Measurements from ENCODE around the gene UROS. TPM values are rescaled to one million over a fixed set of nuclear protein-coding genes. Genes with fewer than 3 reads are reported as not detected.

UROS gene
- total and polyA plus RNA-seq, 4 donors: 24.9 to 157 (median 37.9) TPM

GRCh38 chr10:125868372-125868975, 45.4 kb upstream of the UROS start:
- no peak for DNase-seq (ENCODE audit: low spot score)
- Histone ChIP-seq H3K27me3 (ENCODE audit: control insufficient read depth in 4 of 4, insufficient read depth in 4 of 4, low read length in 3 of 4) (no peaks in the 10 kb centered on the region), H3K27ac (ENCODE audit: low read depth in 1 of 2, low read length in 2 of 2) (no peak overlapping the region), H3K4me3 (ENCODE audit: low read depth in 1 of 3, low read length in 3 of 3) (no peak overlapping the region), H3K4me1 (ENCODE audit: control insufficient read depth in 4 of 4, insufficient read depth in 4 of 4, low read length in 3 of 4) (no peaks in the 10 kb centered on the region), H3K9me3 (ENCODE audit: control insufficient read depth in 4 of 4, low read length in 3 of 4) (no peaks in the 10 kb centered on the region), H3K36me3 (ENCODE audit: control insufficient read depth in 4 of 4, insufficient read depth in 3 of 4, low read depth in 1 of 4, low read length in 3 of 4) (peaks cover 4 to 17% (median 13%) of the 10 kb centered on the region in 4 donors), H3K9ac (ENCODE audit: low read depth in 1 of 2, low read length in 2 of 2) (no peak overlapping the region)
- TF ChIP-seq CTCF (IDR thresholded peaks at IDR 0.05; ENCODE audit: low read depth, low read length, missing input control) (peak; percentile 85), RAD21 (IDR thresholded peaks at IDR 0.05) (peak; percentile 78 to 83), YY1 (IDR thresholded peaks at IDR 0.05) (no peak)
- 49% methylated on average over 7 of the region's 7 CpGs for WGBS

GRCh38 chr10:125866421-125867029, 43.5 kb upstream of the UROS start:
- Histone ChIP-seq H3K4me3 (ENCODE audit: low read depth in 1 of 3, low read length in 3 of 3) (no peak overlapping the region), H3K4me1 (ENCODE audit: control insufficient read depth in 4 of 4, insufficient read depth in 4 of 4, low read length in 3 of 4) (no peaks in the 10 kb centered on the region), H3K9ac (ENCODE audit: low read depth in 1 of 2, low read length in 2 of 2) (no peak overlapping the region), H3K27me3 (ENCODE audit: control insufficient read depth in 4 of 4, insufficient read depth in 4 of 4, low read length in 3 of 4) (no peaks in the 10 kb centered on the region), H3K36me3 (ENCODE audit: control insufficient read depth in 4 of 4, insufficient read depth in 3 of 4, low read depth in 1 of 4, low read length in 3 of 4) (peaks cover 4 to 17% (median 13%) of the 10 kb centered on the region in 4 donors), H3K27ac (ENCODE audit: low read depth in 1 of 2, low read length in 2 of 2) (no peak overlapping the region), H3K9me3 (ENCODE audit: control insufficient read depth in 4 of 4, low read length in 3 of 4) (no peaks in the 10 kb centered on the region)
- TF ChIP-seq FOXA1 (IDR thresholded peaks at IDR 0.05) (no peak), FOXA2 (IDR thresholded peaks at IDR 0.05) (no peak), TAF1 (conservative IDR thresholded peaks at IDR 0.05) (no peak), HNF4A (conservative IDR thresholded peaks at IDR 0.05) (no peak), ZBTB33 (IDR thresholded peaks at IDR 0.05) (no peak), ATF3 (IDR thresholded peaks at IDR 0.05) (no peak), HNF4G (IDR thresholded peaks at IDR 0.05) (no peak), NR2F2 (IDR thresholded peaks at IDR 0.05) (no peak), MAX (IDR thresholded peaks at IDR 0.05) (no peak), EGR1 (IDR thresholded peaks at IDR 0.05; ENCODE audit: low read depth in 2 of 2) (no peak)
- DNase-seq (ENCODE audit: low spot score): no peak
- WGBS: 96% methylated on average over 7 of the region's 7 CpGs

GRCh38 chr10:125865120-125865519, 42.1 kb upstream of the UROS start:
- no peaks in the 10 kb centered on the region for H3K27me3 ChIP-seq (ENCODE audit: control insufficient read depth in 4 of 4, insufficient read depth in 4 of 4, low read length in 3 of 4)
- no peak for DNase-seq (ENCODE audit: low spot score)
- no peaks in the 10 kb centered on the region for H3K9me3 ChIP-seq (ENCODE audit: control insufficient read depth in 4 of 4, low read length in 3 of 4)
- peaks cover 4 to 17% (median 13%) of the 10 kb centered on the region in 4 donors for H3K36me3 ChIP-seq (ENCODE audit: control insufficient read depth in 4 of 4, insufficient read depth in 3 of 4, low read depth in 1 of 4, low read length in 3 of 4)
- H3K9ac ChIP-seq (ENCODE audit: low read depth in 1 of 2, low read length in 2 of 2): no peak overlapping the region
- H3K4me3 ChIP-seq (ENCODE audit: low read depth in 1 of 3, low read length in 3 of 3): no peak overlapping the region
- H3K27ac ChIP-seq (ENCODE audit: low read depth in 1 of 2, low read length in 2 of 2): no peak overlapping the region
- 95% methylated on average over 3 of the region's 3 CpGs for WGBS
- no peaks in the 10 kb centered on the region for H3K4me1 ChIP-seq (ENCODE audit: control insufficient read depth in 4 of 4, insufficient read depth in 4 of 4, low read length in 3 of 4)
- no peak for TF ChIP-seq JUND (IDR thresholded peaks at IDR 0.05)
- TF ChIP-seq REST (IDR thresholded peaks at IDR 0.05): no peak
- TF ChIP-seq HNF4G (IDR thresholded peaks at IDR 0.05): no peak
- no peak for TF ChIP-seq ATF3 (IDR thresholded peaks at IDR 0.05)
- TF ChIP-seq SP1 (IDR thresholded peaks at IDR 0.05): no peak
- TF ChIP-seq GABPA (IDR thresholded peaks at IDR 0.05 in 1 of 2, conservative IDR thresholded peaks at IDR 0.05 in 1 of 2): no peak
- no peak for TF ChIP-seq RXRA (IDR thresholded peaks at IDR 0.05)
- no peak for TF ChIP-seq ZBTB33 (IDR thresholded peaks at IDR 0.05)
